C4-2B (cell line): ENCODE data around the gene KTN1.

Experiments used
- CTCF ChIP-seq: fragments of 450-650 bp; conservative IDR thresholded peaks from 2 replicates; pipeline ENCODE4 v1.5.1; 2017; ENCODE audit warnings: mild to moderate bottlenecking
- ZFX ChIP-seq: fragments of 450-650 bp; IDR thresholded peaks from 2 replicates; pipeline ENCODE4 v1.6.1; 2017

- TF ChIP-seq CTCF (no peak), ZFX (no peak)
These were observed 151.4 kb downstream of the KTN1 start for GRCh38 chr14:55731311-55731872.
